ENCODE data around the gene TUBAL3.
A peak's percentile ranks its signal among the peaks of the same experiment; 100 is the strongest.
"Not testable (repeated sequence)": the region's sequence is repeated elsewhere in the genome, so short reads cannot be mapped to it uniquely, and the experiment has no call there.

Gene TUBAL3

DNA sequence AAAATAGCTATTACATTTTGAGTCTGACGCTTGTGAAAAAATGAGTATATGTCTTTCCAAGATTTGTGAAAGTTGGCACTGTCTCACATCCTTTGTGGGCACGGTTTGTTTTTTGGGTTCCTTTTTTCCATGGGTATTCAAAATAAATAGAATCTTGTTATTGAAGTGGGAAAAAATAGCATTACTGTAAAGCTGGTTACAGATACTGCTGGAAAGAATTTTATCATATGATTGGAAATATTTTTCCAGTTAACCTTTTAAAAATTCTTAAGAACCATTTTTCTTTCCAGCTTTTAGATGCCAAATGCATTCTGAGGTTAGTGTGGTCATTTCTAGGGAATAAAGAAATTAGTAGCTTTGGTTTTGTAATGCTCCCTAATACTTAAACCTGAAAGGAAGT lies 19.1 kb upstream of the TUBAL3 start:
- DNase-seq = peak; percentile 39

DNA sequence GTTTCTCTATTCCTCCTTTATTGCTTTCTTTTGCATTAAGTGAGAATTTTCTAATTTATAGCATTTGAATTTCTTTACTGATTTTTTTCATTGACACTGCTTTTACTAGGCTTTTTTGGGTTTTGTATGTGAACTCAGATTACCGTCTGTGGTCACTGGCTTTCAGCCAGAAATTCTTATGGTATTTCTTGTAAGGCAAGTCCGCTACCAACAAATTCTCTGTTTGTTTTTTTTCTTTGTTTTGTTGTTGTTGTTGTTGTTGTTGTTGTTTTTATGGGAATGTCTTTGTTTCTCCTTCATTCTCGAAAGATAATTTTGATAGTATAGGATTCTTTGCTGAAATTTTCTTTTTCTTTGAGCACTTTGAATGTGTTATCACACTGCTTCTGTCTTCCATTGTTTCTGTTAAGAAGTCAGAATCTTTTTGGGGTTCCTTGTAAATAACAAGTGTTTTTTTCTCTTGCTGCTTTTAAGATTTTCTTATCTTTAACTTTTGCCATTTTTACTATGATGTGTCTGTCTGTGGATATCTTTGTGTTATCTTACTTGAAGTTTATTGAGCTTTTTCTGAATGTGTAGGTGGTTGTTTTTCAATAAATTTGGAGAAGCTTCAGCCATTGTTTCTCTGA lies 15.0 kb upstream of the TUBAL3 start:
- no peak for DNase-seq

GRCh38 chr10:5418584-5418983 lies 14.0 kb upstream of the TUBAL3 start:
- DNase-seq = no peak

- DNase-seq = no peak
These were observed 12.4 kb upstream of the TUBAL3 start for GRCh38 chr10:5416981-5417380.

DNA sequence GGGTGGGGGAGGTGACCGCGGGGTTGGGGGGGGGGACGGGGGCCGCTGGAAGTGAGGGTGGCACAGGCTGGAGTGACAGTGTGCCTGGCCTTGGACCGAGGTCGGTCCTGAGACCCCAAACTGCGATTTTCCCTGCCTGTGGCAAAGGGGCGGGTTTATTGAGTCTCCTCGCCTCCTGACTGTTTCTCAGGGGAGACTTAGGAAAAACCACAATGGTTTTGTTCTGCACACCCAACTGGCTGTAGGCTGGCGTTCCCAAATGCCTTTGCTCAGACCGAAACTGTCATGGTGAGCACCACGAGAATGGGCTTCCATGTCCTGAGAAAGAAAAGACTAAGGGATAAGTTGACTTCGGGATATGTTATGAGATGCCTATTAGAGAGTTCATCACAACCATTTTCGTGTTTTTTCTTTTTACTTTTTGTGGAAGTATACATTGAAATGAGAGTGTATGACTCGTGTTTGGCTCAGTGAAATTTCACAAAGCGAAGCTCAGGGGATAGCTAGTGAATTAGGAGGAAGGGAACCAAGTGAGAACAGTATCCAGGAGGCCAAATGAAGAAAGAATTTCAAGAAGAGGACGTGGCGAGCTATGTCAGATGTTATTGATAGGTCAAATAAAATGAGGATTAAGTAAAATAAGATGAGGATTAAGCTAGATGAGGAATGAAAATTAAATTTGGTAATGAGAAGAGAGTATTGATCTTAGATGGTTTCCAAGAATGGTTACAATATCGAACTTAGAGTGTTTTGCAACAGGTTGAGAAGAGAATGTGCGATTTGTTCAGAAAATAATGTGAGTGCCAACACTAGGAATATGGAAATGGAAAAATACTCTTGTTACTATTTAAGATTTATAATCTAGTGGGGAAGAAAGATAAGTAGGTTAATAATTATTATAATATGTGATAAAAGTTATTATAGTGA lies 8.6 kb upstream of the TUBAL3 start:
- DNase-seq = peak; percentile 45

DNA sequence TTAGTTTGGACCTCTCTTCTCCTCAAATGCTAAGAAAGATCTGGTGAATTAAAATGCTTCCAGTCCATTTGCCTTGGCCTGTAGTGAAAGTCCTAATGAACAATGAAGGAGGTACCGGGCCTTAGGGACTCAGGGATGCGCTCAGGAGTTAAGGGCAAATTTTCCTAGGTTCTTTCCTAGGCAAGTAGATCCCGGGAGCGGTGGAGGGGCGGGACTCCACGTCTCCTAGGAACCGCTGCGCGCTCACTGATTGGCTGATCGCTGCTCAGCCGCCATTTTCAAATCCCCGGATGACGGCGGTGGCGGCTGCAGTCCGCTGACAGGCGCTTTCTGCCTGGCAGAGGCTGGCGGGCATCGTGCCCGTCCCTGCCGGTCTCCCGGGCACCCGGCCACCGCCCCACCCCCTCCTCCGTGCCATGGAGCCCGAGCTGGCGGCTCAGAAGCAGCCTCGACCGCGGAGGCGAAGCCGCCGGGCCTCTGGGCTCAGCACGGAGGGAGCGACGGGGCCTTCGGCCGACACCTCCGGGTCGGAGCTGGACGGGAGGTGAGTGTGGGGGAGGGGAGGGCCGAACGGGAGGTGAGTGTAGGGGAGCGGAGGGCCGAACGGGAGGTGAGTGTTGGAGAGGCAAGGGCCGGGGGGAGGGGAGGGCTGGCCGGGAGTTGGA lies 7.8 kb upstream of the TUBAL3 start, which contains the start of gene NET1:
Gene NET1 (plus strand): TSS at position 281 of the 665 bp plus-strand sequence. CDS start 136 bp downstream, at position 417.
- DNase-seq = peak; percentile 85

DNA sequence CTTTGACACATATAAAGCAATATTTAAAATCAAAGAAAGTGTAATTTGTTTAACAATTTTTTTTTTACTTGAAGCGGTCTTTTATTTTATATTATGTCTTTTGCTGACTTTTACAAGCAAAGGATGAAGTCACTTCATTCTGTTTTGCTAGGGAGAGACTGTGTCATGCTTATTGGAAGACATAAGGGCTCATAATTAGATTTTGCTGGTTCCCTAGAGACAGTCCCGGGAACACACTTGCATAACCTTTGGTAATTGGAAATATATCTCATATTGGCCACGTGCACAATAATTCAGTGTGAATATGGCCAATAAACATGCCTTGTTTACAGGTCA lies 7.3 kb upstream of the TUBAL3 start:
- no peak for DNase-seq

DNA sequence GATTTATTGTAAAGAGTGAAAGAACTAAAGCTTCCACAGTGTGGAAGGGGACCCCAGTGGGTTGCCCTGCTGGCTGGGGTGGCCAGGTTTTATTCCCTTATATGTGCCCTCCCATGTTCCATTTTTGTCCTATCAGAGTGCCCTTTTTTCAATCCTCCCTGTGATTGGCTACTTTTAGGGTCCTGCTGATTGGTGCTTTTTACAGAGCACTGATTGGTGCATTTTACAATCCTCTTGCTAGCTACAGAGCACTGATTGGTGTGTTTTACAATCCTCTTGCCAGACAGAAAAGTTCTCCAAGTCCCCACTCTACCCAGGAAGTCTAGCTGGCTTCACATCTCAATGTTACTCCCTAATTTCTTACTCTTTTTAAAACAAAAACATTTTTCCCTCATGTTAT lies 6.2 kb upstream of the TUBAL3 start:
- DNase-seq = not testable (repeated sequence)

- no peak for DNase-seq
These were observed 2.3 kb upstream of the TUBAL3 start for GRCh38 chr10:5406918-5407317.

DNA sequence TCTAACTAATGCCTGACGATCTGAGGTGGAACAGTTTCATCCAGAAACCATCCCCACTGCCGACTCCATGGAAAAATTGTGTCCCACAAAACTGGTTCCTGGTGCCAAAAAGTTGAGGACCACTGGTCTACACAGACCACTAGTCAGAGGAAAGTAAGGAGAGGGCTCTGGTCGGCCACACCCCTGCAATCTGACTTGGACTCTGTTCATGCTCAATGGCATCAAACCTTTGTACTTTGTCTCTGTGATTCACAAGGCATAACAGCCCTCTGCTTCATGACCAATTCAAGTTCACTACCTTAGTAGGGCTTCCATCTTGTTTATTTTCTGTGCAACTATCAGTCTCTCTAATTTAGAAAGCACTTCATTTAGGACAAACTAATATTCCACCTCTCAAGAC lies 1.8 kb downstream of the TUBAL3 start:
- DNase-seq = no peak

DNA sequence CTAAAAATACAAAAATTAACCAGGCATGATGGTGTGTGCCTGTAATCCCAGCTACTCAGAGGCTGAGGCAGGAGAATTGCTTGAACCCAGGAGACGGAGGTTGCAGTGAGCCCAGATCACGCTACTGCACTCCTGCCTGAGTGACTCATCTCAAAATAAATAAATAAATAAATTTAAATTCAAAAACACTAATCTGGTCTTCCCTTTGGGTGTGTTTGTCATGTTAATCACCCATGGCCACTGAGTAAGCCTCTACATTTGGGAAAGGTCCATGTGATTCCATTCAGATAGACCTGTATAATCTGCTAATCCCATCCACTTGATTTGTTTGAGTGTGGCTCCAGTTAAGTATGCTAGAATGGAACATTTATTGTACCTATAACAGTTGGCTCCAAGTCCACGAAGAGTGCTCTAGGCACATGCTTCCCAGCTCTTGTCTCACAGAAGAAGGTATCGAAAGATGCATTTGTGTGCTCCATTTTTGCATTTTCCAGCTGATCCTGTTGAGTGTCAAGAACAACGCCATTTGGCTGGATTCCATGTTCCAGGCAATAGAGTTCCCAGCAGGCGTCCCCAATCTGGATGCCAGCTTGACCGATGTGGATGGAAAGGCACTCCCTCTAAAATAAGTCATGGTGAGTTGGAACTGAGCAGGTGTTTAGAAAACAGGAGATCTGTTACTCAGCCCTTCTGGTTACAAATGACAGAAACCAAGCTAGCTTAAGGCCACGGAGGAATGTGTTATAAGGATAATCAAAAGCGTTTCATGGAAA lies 4.0 kb downstream of the TUBAL3 start:
- no peak for DNase-seq

- no peak for DNase-seq
These were observed 5.3 kb downstream of the TUBAL3 start for GRCh38 chr10:5399332-5399731.

- DNase-seq = no peak
These were observed 7.9 kb downstream of the TUBAL3 start for GRCh38 chr10:5396556-5397300.

DNA sequence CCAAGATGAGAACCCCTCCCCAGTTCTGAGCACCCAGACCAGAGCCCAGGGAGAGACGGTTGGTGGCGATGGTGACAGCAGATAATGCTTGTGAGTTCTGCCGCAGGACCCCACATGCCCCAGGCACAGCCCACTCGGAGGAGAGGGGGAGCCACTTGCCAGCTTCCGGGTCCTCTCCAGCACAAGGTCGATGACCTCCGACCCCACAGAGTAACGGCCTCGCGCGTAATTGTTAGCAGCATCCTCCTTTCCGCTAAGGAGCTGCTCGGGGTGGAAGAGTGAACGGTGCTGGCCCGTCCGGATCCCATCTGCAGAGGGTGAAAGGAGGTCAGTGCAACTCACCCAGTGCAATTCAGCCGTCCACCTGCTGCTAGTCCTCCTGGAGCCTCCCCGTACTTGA lies 9.5 kb downstream of the TUBAL3 start:
- no peak for DNase-seq

DNA sequence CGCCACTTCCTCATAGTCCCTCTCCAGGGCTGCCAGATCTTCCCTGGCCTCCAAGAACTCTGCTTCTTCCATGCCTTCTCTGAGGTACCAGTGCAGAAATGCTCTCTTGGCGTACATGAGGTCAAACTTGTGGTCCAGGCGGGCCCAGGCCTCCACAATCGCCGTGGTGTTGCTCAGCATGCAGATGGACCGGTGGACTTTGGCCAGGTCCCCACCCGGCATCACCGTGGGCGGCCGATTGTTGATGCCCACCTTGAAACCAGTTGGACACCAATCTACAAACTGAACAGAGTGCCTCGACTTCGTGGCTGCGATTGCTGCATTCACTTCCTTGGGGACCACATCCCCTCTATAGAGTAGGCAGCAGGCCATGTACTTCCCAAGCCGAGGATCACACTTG lies 11.1 kb downstream of the TUBAL3 start:
- DNase-seq = no peak

DNA sequence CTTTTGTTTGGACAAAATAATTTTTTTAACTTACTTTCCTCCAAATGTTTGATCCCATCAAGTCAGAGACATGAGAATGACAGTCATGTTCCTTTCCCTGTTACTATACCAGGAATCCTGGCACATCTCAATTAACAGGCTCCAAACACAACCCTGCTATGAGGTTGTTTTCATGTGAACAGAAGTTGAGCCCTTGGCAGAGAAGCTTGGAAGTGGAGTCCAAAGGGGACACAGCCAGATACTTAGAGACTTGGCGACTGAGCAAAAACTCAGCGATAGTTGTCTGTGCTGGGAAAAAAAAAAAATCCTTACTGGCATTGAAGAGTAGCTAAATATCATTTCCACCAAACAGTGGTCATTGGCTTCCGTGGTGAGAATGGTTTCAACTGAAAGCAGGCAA lies 12.8 kb downstream of the TUBAL3 start:
- no peak for DNase-seq

DNA sequence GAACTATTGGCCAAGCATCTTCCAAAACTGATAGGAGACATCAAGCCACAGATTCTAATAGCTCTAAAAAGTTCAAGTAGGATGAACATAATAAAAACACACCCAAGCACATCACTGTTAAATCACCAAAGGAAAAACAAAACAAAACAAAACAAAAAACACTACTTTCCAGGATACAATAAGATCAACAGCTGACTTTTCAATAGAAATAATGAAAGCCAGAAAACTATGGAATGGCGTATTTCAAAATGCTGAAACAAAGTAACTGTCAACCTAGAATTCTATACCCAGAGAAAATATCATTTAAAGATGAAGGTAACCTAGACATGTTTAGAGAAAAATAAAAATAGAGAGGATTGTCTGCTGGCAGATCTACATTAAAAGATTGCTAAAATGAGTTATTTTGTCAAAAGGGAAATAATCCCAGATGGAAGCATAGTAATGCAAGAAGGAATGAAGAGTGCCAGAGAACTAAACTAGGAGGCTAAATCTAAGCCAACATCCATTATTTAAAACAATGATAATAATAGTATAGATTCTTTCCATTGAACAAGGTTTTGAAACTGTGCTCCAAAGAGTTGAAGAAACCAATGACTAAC lies 13.9 kb downstream of the TUBAL3 start:
- DNase-seq = no peak

DNA sequence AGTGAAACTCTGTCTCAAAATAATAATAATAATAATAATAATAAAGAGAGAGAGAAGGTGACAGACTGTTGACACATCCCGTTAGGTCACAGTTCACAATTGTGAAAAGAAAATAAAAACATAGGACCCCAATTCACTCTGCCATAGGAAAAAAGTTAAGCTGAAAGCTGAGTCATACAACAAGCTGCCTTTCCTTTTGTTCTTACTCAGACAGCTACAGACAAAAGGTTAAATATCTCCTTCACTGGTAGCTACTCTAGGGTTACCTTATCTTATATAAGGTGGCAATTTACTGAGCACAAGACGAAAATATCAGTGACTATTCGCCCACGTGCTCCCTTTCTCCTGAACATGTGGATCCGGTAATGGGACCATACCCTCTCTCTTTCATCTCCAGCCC lies 17.5 kb downstream of the TUBAL3 start:
- no peak for DNase-seq

GRCh38 chr10:5385224-5385623 lies 19.4 kb downstream of the TUBAL3 start:
- DNase-seq = no peak

DNA sequence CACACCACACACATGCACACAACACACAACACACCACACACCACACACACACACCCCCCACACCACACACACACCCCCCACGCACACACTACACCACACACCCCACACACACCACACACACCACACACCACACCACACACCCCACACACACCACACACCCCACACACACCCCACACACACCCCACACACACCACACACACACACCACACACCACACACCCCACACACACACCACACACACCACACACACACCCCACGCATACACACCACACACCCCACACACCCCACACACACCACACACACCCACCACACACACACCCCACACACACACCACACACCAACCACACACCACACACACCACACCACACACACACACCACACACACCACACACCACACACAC lies 23.4 kb downstream of the TUBAL3 start:
- no peak for DNase-seq

DNA sequence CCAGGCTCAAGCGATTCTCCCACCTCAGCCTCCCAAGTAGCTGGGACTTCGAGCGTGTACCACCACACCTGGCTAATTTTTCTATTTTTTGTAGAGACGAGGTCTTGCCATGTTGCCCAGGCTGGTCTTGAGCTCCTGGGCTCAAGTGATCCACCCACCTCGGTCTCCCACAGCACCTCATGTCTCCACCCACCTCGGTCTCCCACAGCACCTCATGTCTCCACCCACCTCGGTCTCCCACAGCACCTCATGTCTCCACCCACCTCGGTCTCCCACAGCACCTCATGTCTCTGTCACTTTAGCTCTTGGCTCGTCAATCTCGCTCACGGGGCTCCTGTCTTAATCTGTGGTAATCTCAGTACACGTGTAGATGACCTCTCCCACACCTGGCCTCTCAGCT lies 24.2 kb downstream of the TUBAL3 start:
- not testable (repeated sequence) for DNase-seq

DNA sequence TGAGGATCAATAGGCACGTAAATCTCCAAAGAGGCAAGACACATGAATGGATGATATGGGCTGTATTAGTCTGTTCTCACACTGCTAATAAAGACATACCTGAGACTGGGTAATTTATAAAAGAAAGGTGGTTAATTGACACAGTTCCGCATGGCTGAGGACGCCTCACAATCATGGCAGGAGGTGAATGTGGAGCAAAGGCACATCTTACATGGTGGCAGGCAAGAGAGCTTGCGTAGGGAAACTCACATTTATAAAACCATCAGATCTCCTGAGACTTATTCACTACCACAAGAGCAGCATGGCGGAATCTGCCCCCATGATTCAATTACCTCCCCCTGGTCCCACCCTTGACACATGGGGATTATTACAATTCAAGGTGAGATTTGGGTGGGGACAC lies 25.4 kb downstream of the TUBAL3 start:
- DNase-seq = not testable (repeated sequence)

All from fibroblast of skin of abdomen (primary cell).